Esophagus muscularis mucosa (tissue), 4 donors: ENCODE measurements around the gene ZFAND5. TPM values are rescaled to one million over a fixed set of nuclear protein-coding genes. Genes with fewer than 3 reads are reported as not detected.

ENCODE experiments used
- DNase-seq: peaks from one replicate; pipeline ENCODE4 v3.0.0-alpha.2; 2017; ENCODE audit errors: extremely low spot score
- H3K27ac ChIP-seq, 4 donors: fragments of 200-600 bp; sonication (generic); replicated peaks in 1 of 4; 1 replicate in 3 of 4; 2 replicates in 1 of 4; pipeline ENCODE4 v1.5.1; 2016 to 2019; ENCODE audit warnings: mild to moderate bottlenecking in 1 of 4
- H3K27me3 ChIP-seq, 4 donors: fragments of 200-600 bp; sonication (generic); one replicate each; pipeline versions ENCODE4 v1.5.1 to v1.6.0; 2016 to 2019
- H3K36me3 ChIP-seq, 4 donors: fragments of 200-600 bp; sonication (generic); one replicate each; pipeline ENCODE4 v1.5.1; 2016 to 2019
- H3K4me1 ChIP-seq, 4 donors: fragments of 200-600 bp; sonication (generic); one replicate each; pipeline ENCODE4 v1.5.1; 2016 to 2019
- H3K4me3 ChIP-seq, 4 donors: fragments of 200-600 bp; sonication (generic); 1 replicate in 2 of 4; 2 replicates in 2 of 4; pipeline ENCODE4 v1.5.1; 2016 to 2019; ENCODE audit warnings: mild to moderate bottlenecking in 4 of 4, moderate library complexity in 1 of 4
- H3K9me3 ChIP-seq, 4 donors: fragments of 200-600 bp; sonication (generic); 1 replicate in 3 of 4; 2 replicates in 1 of 4; pipeline ENCODE4 v1.5.1; 2016 to 2019
- EP300 ChIP-seq: sonication (generic); formaldehyde crosslinking; IDR thresholded peaks from one replicate; pipeline ENCODE4 v1.6.1; 2017; ENCODE audit warnings: antibody characterized with exemption
- POLR2A ChIP-seq: fragments of 450-650 bp; IDR thresholded peaks from one replicate; pipeline ENCODE4 v1.6.1; 2017; ENCODE audit warnings: antibody characterized with exemption, moderate library complexity, mild to moderate bottlenecking, low read depth
- POLR2AphosphoS5 ChIP-seq, 2 donors: sonication (generic); formaldehyde crosslinking; IDR thresholded peaks; one replicate each; pipeline ENCODE4 v1.6.1; 2017; ENCODE audit warnings: antibody characterized with exemption in 2 of 2
- WGBS: methylation state at CpG from one replicate; pipeline ENCODE4 v1.1.5; 2018; 5-methylcytosine and 5-hydroxymethylcytosine counted together
- intact Hi-C: fragments of 100-400 bp; cut with DNase I; formaldehyde crosslinking; loops from one replicate; pipeline ENCODE4 v1.15.1; 2023
- total RNA-seq, 4 donors: library from RNA; depleted of rRNA; stranded (reverse); fragments of >200 nt; gene quantifications; one replicate each; pipeline versions ENCODE4 v1.1.0 to v1.2.1, GENCODE V29; 2016
- TF ChIP-seq, protein P1 (sequence below), 3 experiments: fragments of 200-600 bp in 2 of 3; fragments of 450-650 bp in 1 of 3; sonication (generic) in 2 of 3; IDR thresholded peaks; one replicate each; pipeline ENCODE4 v1.5.1; 2017 to 2019; ENCODE audit warnings: antibody characterized with exemption in 3 of 3, mild to moderate bottlenecking in 2 of 3, moderate library complexity in 1 of 3

The ZFAND5 gene
- total RNA-seq, 4 donors from 2014 or later = 176 to 303 (median 225) TPM

DNA sequence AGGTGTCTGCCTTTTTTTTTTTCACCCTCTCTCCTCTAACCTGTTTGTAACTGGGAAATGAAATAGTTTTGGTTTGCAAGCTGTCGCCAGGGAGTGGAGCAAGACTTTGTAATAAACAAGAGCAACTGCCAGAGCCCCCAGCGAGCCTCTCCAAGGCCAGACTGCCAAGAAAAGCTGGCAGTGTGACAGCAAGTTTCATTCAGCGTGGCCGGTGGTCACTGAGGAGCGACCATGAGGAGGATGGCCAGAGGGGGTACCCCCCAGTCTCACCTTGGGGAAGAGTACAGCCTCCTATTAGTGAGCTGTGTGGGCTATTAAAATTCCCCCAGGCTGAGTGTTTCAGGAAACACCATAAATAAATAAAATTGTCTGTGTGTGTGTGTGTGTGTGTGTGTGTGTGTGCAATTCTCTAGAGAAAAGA is 49.9 kb downstream of the ZFAND5 start:
- no peak for TF ChIP-seq POLR2A
- no peak for TF ChIP-seq EP300
- peak in 1 of 2 donors; percentile 21 for TF ChIP-seq POLR2AphosphoS5 (IDR thresholded peaks at IDR 0.05)
- TF ChIP-seq, protein P1, sequence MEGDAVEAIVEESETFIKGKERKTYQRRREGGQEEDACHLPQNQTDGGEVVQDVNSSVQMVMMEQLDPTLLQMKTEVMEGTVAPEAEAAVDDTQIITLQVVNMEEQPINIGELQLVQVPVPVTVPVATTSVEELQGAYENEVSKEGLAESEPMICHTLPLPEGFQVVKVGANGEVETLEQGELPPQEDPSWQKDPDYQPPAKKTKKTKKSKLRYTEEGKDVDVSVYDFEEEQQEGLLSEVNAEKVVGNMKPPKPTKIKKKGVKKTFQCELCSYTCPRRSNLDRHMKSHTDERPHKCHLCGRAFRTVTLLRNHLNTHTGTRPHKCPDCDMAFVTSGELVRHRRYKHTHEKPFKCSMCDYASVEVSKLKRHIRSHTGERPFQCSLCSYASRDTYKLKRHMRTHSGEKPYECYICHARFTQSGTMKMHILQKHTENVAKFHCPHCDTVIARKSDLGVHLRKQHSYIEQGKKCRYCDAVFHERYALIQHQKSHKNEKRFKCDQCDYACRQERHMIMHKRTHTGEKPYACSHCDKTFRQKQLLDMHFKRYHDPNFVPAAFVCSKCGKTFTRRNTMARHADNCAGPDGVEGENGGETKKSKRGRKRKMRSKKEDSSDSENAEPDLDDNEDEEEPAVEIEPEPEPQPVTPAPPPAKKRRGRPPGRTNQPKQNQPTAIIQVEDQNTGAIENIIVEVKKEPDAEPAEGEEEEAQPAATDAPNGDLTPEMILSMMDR (IDR thresholded peaks at IDR 0.05) = peak in 1 of 3 experiments; percentile 4
- peak overlapping the region; percentile 22 to 50 (median 28) for H3K4me3 ChIP-seq
- DNase-seq = no peak
- WGBS = 12% methylated on average over 5 of the region's 5 CpGs
- H3K27me3 ChIP-seq = no peaks in the 10 kb centered on the region
- no peaks in the 10 kb centered on the region for H3K36me3 ChIP-seq
- no peaks in the 10 kb centered on the region for H3K9me3 ChIP-seq
- H3K27ac ChIP-seq = peak overlapping the region; percentile 67 to 80 (median 77)
- H3K4me1 ChIP-seq = peaks cover 14 to 46% (median 41%) of the 10 kb centered on the region in 4 donors
- intact Hi-C loops = no loop called here

DNA sequence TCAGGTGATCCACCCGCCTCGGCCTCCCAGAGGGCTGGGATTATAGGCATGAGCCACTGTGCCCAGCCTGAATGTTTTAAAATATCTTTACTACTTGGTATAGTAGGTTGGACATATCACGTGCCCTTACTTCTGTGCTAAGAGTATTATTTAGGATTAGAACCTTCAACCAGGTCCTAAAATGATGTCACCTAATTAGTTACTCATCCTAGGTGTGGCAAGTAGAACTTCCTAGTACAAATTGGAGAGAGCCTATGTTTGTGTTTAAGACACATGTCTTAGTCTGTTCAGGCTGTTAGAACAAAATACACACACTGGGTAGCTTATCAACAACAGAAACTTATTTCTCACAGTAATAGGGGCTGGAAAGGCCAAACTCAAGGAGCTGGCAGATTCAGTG is 51.5 kb downstream of the ZFAND5 start:
- 91% methylated on average over 3 of the region's 3 CpGs for WGBS
- no peak for DNase-seq
- Histone ChIP-seq H3K27ac (peak overlapping the region in 3 of 4 donors; percentile 67 to 80 (median 78)), H3K4me3 (no peak overlapping the region), H3K9me3 (no peaks in the 10 kb centered on the region), H3K27me3 (no peaks in the 10 kb centered on the region), H3K36me3 (no peaks in the 10 kb centered on the region), H3K4me1 (peaks cover 14 to 53% (median 41%) of the 10 kb centered on the region in 4 donors)
- intact Hi-C loops = no loop called here
- TF ChIP-seq EP300 = no peak
- TF ChIP-seq, protein P1 (IDR thresholded peaks at IDR 0.05) = no peak
- TF ChIP-seq POLR2AphosphoS5 (IDR thresholded peaks at IDR 0.05) = no peak
- no peak for TF ChIP-seq POLR2A

DNA sequence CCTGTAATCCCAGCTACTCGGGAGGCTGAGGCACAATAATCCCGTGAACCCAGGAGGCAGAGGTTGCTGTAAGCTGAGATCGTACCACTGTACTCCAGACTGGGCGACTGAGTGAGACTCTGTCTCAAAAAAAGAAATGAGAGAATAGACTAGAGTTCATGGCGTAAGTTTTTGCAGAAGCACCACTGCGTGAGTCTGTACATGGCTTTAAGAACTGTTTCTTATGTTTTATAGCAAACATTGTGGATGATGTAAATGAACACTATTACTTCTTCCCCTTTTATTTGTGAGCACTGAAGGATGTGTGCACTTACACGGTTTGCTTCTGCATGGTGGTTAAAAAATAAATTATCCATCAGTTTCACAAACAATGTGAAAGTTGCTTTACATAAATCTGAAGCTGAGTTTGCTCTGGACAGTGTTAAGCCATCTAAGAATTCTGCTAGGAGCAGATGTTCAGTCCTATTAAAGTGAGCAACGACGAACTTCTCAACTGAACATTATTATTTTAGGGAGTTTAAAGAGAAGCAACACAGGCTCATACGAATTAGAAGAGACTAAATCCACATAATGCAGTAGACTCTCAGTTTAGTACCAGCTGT is 52.5 kb downstream of the ZFAND5 start:
- H3K9me3 ChIP-seq = no peaks in the 10 kb centered on the region
- H3K27me3 ChIP-seq = no peaks in the 10 kb centered on the region
- WGBS = 46% methylated on average over 10 of the region's 10 CpGs
- no peak for DNase-seq
- H3K4me3 ChIP-seq = no peak overlapping the region
- peaks cover 14 to 53% (median 41%) of the 10 kb centered on the region in 4 donors for H3K4me1 ChIP-seq
- no peaks in the 10 kb centered on the region for H3K36me3 ChIP-seq
- TF ChIP-seq EP300 (no peak), POLR2AphosphoS5 (IDR thresholded peaks at IDR 0.05) (no peak)
- peak overlapping the region; percentile 5 to 80 (median 22) for H3K27ac ChIP-seq
- intact Hi-C loops = no loop called here

DNA sequence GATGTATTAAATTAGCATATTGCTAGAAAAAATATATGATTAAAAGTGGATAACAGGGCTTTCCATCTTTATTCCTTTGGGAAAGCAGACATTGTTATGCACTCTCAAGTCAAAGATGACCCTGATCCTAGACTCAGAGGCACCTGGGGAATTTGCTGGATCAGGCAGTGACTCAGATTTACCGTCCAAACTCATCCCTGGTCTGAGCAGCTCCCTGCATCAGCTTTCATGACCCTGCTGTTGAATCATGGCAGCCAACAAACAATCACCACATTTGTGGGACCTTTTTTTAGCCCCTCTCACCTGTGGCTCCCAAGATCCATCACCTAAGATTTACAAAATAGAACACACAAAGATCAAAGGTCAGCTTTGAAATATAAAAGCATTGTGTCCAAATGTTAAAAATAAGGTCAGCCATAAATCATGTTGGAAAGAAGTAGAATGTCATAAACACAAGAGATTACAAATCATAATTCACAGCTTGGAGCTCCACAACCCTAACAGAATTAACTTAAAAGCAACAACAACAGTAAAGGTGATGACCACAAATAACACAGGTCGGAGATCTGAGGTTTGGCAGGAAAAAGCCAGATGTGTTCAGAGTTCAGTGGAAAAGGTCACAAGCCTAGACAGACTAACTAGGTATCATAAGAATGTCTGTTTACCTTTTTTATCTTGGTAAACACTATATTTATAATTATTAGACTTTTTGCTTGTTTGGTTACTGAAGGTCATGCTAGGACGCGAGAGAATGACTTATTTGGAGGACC is 55.5 kb downstream of the ZFAND5 start:
- Histone ChIP-seq H3K27me3 (no peaks in the 10 kb centered on the region), H3K4me1 (peaks cover 4 to 45% (median 26%) of the 10 kb centered on the region in 4 donors), H3K4me3 (no peak overlapping the region), H3K27ac (no peak overlapping the region), H3K36me3 (no peaks in the 10 kb centered on the region), H3K9me3 (no peaks in the 10 kb centered on the region)
- TF ChIP-seq POLR2AphosphoS5 (IDR thresholded peaks at IDR 0.05) = no peak
- TF ChIP-seq POLR2A = no peak
- TF ChIP-seq, protein P1 (IDR thresholded peaks at IDR 0.05) = no peak
- no peak for TF ChIP-seq EP300
- intact Hi-C loops = no loop called here
- 86% methylated on average over 4 of the region's 4 CpGs for WGBS
- DNase-seq = no peak

DNA sequence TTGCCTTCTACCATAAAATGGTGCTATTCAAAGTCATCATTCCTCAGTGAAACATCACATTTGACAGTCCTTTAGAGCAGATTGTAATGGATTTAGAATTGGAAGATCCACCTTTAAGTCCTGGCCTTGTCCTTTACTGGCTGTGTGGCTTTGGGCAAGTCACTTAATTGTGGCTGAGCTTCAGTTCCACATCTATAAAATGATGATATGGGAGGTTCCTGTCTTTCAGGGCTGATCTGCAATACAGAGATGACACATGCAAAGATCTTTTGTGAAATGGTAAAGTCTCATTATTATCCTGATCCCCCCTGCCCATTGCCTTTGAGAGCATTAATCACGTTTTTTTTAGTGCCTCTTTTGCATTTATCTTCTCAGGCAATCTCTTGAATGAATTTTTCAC is 58.2 kb downstream of the ZFAND5 start:
- no peak for DNase-seq
- H3K27me3 ChIP-seq = no peaks in the 10 kb centered on the region
- intact Hi-C loops = no loop called here
- no peak for TF ChIP-seq POLR2AphosphoS5 (IDR thresholded peaks at IDR 0.05)
- TF ChIP-seq, protein P1 (IDR thresholded peaks at IDR 0.05) = no peak
- TF ChIP-seq POLR2A = no peak
- no peak for TF ChIP-seq EP300
- H3K36me3 ChIP-seq = no peaks in the 10 kb centered on the region
- whole genome bisulfite sequencing = 58% methylated on average over 1 of the region's 1 CpG
- H3K9me3 ChIP-seq = no peaks in the 10 kb centered on the region
- H3K27ac ChIP-seq = no peak overlapping the region
- H3K4me3 ChIP-seq = no peak overlapping the region
- peaks cover 0 to 27% (median 6%) of the 10 kb centered on the region in 4 donors for H3K4me1 ChIP-seq
